Kidney (tissue), 14 donors: Measurements from ENCODE around the gene ALPG. TPM values are rescaled to one million over a fixed set of nuclear protein-coding genes. Genes with fewer than 3 reads are reported as not detected.
"Not testable (repeated sequence)": the region's sequence is repeated elsewhere in the genome, so short reads cannot be mapped to it uniquely, and the experiment has no call there.

ENCODE experiments used
- DNase-seq, 5 donors: peaks; one replicate each; pipeline ENCODE4 v3.0.0-alpha.2; 2013 to 2020
- FAIRE-seq: peaks from 2 replicates; lab custom pipeline; 2012; peaks lifted over from hg19 to GRCh38; lab: Jason Lieb, UNC
- H3K27ac ChIP-seq, 2 donors: one replicate each; pipeline ENCODE4 v1.7.0; 2013; ENCODE audit warnings: low read depth in 2 of 2, low read length in 2 of 2, inconsistent platforms in 1 of 2
- H3K27me3 ChIP-seq: one replicate; pipeline ENCODE4 v1.7.1; 2013; ENCODE audit warnings: low read length, inconsistent platforms; ENCODE audit not compliant: control insufficient read depth, insufficient read depth
- H3K36me3 ChIP-seq, 3 donors: one replicate each; pipeline versions ENCODE4 v1.7.0 to v1.7.1; 2013; ENCODE audit warnings: low read length in 3 of 3, control low read depth in 1 of 3, inconsistent platforms in 1 of 3; ENCODE audit not compliant: insufficient read depth in 3 of 3, control insufficient read depth in 2 of 3
- H3K4me1 ChIP-seq, 3 donors: one replicate each; pipeline versions ENCODE4 v1.7.0 to v1.7.1; 2013; ENCODE audit warnings: low read length in 3 of 3, inconsistent platforms in 1 of 3, low read depth in 1 of 3; ENCODE audit not compliant: control insufficient read depth in 2 of 3, insufficient read depth in 2 of 3
- H3K4me3 ChIP-seq, 3 donors: one replicate each; pipeline versions ENCODE4 v1.7.0 to v1.8.1; 2013; ENCODE audit warnings: low read length in 3 of 3, control low read depth in 1 of 3, inconsistent platforms in 1 of 3
- H3K9ac ChIP-seq, 3 donors: one replicate each; pipeline versions ENCODE4 v1.7.0 to v1.7.1; 2013; ENCODE audit warnings: low read length in 3 of 3, control low read depth in 1 of 3, inconsistent platforms in 1 of 3
- H3K9me3 ChIP-seq, 3 donors: one replicate each; pipeline versions ENCODE4 v1.7.0 to v1.7.1; 2013; ENCODE audit warnings: low read length in 3 of 3, control low read depth in 1 of 3, inconsistent platforms in 1 of 3; ENCODE audit not compliant: control insufficient read depth in 2 of 3, insufficient read depth in 1 of 3
- intact Hi-C: fragments of 100-400 bp; cut with DNase I; formaldehyde crosslinking; loops from one replicate; pipeline ENCODE4 v1.11.1; 2022
- polyA plus RNA-seq: library from polyadenylated mRNA; stranded (reverse); fragments of 350-450 nt; fragmentation: Illumina TruSeq; extraction: RNeasy Lipid Tissue Mini Kit (QIAGEN cat#74804); gene quantifications from one replicate; pipeline ENCODE4 v1.2.3, GENCODE V29; 2014; ENCODE audit warnings: low read depth, low replicate concordance; ENCODE audit not compliant: insufficient read depth
- total RNA-seq: library from RNA; stranded (reverse); fragmentation: NEBNext Ultra II Directional; extraction: Animal tissue kit (Norgen Biotek cat#: 25700); gene quantifications from one replicate; pipeline ENCODE4 v1.2.1, GENCODE V29; 2021
- TF ChIP-seq, protein P1 (sequence below): IDR thresholded peaks from 3 replicates; pipeline ENCODE4 v1.5.1; 2012; ENCODE audit warnings: mild to moderate bottlenecking, moderate library complexity, borderline replicate concordance; ENCODE audit not compliant: insufficient read depth; ENCODE audit errors: extremely low read depth
- donor health status: control.
- donor health status: control.
- donor health status: control.
- donor health status: control.
- donor health status: control.
- donor health status: DM: yes; HTN: yes; CAD: no.
- donor health status: Normal renal cell carcinoma (clear cell type).

Gene ALPG
- total and polyA plus RNA-seq, 2 donors from 2014 or later, result not detected

DNA sequence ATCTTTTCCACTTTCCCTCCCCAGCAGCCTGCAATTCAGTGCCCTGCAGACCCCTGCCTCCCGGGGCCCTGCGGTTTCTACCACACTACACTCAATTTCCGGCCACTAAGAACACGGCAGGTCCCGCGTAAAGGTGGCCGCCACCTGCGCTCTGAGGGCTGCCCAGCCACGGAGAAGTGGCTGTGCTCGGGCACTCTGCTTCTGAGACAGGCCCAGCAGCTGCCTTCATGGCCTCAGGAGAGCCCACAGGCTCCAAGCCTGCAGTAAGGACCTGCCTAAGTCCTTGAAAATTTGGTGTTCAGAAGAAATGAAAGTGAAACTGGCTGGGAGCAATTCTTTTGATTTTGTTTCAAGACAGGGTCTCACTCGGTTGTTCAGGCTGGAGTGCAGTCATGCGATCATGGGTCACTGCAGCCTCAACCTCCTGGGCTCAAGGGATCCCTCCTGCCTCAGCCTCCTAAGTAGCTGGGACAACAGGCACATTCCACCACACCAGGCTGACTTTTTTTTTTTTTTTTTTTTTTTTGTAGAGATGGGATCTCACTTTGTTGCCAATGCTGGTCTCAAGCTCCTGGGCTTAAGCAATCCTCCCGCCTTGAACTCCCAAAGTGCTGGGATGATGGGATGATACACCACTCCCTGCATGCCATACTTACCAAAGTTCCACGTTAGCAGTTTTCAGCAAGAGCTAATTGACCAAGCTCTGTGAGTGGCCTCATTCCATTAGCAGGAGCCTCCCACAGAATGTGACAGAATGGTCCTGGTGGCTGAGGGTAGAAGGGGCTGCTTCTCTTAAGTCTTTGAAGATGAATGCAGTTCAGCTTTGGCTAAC is 42.6 kb upstream of the ALPG start:
- DNase-seq (peak in 1 of 5 donors; percentile 48), FAIRE-seq (no peak)
- H3K36me3 ChIP-seq, result no peaks in the 10 kb centered on the region
- H3K27ac ChIP-seq, result no peak overlapping the region
- H3K9me3 ChIP-seq, result no peaks in the 10 kb centered on the region
- H3K27me3 ChIP-seq, result no peaks in the 10 kb centered on the region
- intact Hi-C loops, result no loop called here
- TF ChIP-seq, protein P1, sequence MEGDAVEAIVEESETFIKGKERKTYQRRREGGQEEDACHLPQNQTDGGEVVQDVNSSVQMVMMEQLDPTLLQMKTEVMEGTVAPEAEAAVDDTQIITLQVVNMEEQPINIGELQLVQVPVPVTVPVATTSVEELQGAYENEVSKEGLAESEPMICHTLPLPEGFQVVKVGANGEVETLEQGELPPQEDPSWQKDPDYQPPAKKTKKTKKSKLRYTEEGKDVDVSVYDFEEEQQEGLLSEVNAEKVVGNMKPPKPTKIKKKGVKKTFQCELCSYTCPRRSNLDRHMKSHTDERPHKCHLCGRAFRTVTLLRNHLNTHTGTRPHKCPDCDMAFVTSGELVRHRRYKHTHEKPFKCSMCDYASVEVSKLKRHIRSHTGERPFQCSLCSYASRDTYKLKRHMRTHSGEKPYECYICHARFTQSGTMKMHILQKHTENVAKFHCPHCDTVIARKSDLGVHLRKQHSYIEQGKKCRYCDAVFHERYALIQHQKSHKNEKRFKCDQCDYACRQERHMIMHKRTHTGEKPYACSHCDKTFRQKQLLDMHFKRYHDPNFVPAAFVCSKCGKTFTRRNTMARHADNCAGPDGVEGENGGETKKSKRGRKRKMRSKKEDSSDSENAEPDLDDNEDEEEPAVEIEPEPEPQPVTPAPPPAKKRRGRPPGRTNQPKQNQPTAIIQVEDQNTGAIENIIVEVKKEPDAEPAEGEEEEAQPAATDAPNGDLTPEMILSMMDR, result no peak
- H3K9ac ChIP-seq, result no peak overlapping the region
- H3K4me1 ChIP-seq, result no peaks in the 10 kb centered on the region
- H3K4me3 ChIP-seq, result no peak overlapping the region

DNA sequence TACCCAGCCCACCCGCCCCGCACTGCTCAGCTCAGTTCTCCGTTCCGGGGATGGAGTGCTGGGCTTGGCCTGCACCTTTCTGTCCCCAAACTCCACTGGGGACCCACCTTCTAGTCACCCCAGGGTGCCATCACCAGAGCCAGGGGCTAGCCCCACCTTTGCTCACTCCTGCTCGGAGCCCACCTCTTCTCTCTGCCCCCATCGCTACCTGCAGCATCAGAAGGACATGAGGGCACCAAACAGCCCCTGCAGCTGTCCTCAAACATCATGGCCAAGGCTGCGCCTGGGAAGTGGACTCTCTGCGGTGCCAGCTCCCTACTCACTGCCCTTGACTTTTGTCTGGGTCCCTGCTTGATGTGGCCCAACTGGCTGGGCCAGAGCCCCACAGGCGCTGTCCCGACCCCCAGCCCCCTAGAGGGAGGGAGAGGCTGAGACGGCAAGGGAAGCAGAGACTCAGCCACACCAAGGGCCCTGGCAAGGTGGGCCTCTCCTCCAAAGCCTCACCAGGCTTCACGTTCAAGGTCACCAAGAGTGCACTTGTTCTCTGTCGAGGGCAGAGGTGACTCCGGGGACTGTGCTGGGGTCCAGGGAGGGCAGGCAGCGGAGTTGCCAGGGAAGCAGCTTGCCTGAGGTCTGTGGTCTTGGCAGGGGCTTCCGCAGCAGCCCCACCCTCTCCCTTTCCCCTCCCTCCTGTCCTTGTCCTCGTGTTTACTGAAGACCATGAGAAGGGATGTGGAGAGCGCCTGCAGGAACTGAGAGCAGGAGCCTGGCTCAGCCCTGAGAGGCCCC is 41.6 kb upstream of the ALPG start:
- FAIRE-seq, intact Hi-C loops, H3K9ac ChIP-seq: not testable (repeated sequence)

DNA sequence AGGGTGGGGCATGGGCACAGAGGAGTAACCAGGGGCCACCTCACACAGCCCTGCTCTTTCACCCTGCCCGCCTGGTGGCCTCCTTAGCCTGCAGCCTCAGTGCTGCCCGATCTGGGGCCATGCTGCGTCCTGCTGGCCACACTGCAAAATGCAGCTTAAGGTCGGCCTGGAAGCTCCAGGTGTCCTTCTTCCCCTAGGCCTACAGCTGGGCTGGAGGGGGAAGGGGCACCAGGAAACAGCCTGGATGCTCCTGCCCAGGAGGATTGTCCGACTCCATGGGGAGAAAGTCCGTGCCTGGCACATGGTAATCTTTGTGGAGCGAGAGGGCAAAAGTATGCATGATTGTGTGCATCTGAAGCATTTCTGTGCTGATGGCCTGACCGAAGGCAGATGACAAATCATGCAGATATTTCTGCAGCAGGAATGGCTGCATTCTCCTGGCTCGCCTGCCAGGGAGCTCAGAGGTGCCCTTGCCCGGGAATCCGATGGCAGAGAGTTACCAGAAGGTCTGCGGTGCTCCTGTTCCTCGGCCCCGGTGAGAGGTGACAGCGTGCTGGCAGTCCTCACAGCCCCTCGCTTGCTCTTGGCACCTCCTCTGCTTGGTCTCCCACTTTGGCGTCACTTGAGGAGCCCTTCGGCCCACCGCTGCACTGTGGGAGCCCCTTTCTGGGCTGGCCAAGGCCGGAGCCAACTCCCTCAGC is 40.9 kb upstream of the ALPG start:
- Histone ChIP-seq H3K27ac (no peak overlapping the region), H3K9ac (no peak overlapping the region), H3K27me3 (no peaks in the 10 kb centered on the region), H3K9me3 (no peaks in the 10 kb centered on the region), H3K4me1 (no peaks in the 10 kb centered on the region), H3K4me3 (no peak overlapping the region), H3K36me3 (no peaks in the 10 kb centered on the region)
- DNase-seq, result peak in 1 of 5 donors; percentile 35
- FAIRE-seq, result no peak
- TF ChIP-seq, protein P1, result no peak
- intact Hi-C loops, result no loop called here

More for the DNA sequence above, 41.6 kb upstream of the ALPG start:
- DNase-seq, H3K27me3 ChIP-seq, H3K27ac ChIP-seq, H3K36me3 ChIP-seq, H3K9me3 ChIP-seq, H3K4me3 ChIP-seq, H3K4me1 ChIP-seq: not testable (repeated sequence)

DNA sequence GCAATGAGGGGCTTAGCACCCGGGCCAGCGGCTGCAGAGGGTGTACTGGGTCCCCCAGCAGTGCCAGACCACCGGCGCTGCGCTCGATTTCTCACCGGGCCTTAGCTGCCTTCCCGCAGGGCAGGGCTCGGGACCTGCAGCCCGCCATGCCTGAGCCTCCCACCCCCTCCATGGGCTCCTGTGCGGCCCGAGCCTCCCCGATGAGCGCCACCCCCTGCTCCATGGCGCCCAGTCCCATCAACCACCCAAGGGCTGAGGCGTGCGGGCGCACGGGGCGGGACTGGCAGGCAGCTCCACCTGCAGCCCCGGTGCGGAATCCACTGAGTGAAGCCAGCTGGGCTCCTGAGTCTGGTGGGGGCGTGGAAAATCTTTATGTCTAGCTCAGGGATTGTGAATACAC is 40.2 kb upstream of the ALPG start:
- FAIRE-seq, H3K9ac ChIP-seq, H3K9me3 ChIP-seq, H3K27me3 ChIP-seq, H3K4me3 ChIP-seq, H3K36me3 ChIP-seq, intact Hi-C loops, H3K4me1 ChIP-seq, DNase-seq, H3K27ac ChIP-seq: not testable (repeated sequence)
